Glutamatergic neuron (in vitro differentiated cells): ENCODE measurements around the gene CTNND2. TPM values are rescaled to one million over a fixed set of nuclear protein-coding genes. Genes with fewer than 3 reads are reported as not detected.

Experiments used
- DNase-seq: peaks from one replicate; pipeline ENCODE4 v3.0.0; 2022
- H3K27ac Mint-ChIP-seq: one replicate; pipeline ENCODE4 v1.8.0; 2020; ENCODE audit warnings: mild to moderate bottlenecking, mixed read lengths, inconsistent platforms; ENCODE audit not compliant: unreplicated experiment
- H3K27me3 Mint-ChIP-seq: one replicate; pipeline ENCODE4 v1.8.0; 2020; ENCODE audit warnings: mild to moderate bottlenecking, moderate library complexity, mixed read lengths, inconsistent platforms; ENCODE audit not compliant: unreplicated experiment
- H3K36me3 Mint-ChIP-seq: one replicate; pipeline ENCODE4 v1.8.0; 2020; ENCODE audit warnings: mild to moderate bottlenecking, mixed read lengths, inconsistent platforms; ENCODE audit not compliant: unreplicated experiment
- H3K4me1 Mint-ChIP-seq: one replicate; pipeline ENCODE4 v1.8.0; 2020; ENCODE audit warnings: mild to moderate bottlenecking, low read depth, mixed read lengths, inconsistent platforms; ENCODE audit not compliant: unreplicated experiment
- H3K4me3 Mint-ChIP-seq: one replicate; pipeline ENCODE4 v1.8.0; 2020; ENCODE audit warnings: mild to moderate bottlenecking, mixed read lengths, inconsistent platforms; ENCODE audit not compliant: unreplicated experiment
- H3K9me3 Mint-ChIP-seq: one replicate; pipeline ENCODE4 v1.8.0; 2020; ENCODE audit warnings: mild to moderate bottlenecking, moderate library complexity, mixed read lengths, inconsistent platforms; ENCODE audit not compliant: unreplicated experiment
- total RNA-seq: library from RNA; stranded (reverse); fragmentation: NEBNext Ultra II Directional; extraction: Animal tissue kit (Norgen Biotek cat#: 25700); gene quantifications from one replicate; pipeline ENCODE4 v1.2.1, GENCODE V29; 2021; ENCODE audit not compliant: unreplicated experiment
- TF ChIP-seq, protein P1 (sequence below): fragments of 200-600 bp; sonication (generic); IDR thresholded peaks from one replicate; pipeline ENCODE4 v1.5.0; 2021; ENCODE audit not compliant: partially characterized antibody, unreplicated experiment

CTNND2 gene
- total RNA-seq, 1 donor from 2014 or later = 134 TPM

DNA sequence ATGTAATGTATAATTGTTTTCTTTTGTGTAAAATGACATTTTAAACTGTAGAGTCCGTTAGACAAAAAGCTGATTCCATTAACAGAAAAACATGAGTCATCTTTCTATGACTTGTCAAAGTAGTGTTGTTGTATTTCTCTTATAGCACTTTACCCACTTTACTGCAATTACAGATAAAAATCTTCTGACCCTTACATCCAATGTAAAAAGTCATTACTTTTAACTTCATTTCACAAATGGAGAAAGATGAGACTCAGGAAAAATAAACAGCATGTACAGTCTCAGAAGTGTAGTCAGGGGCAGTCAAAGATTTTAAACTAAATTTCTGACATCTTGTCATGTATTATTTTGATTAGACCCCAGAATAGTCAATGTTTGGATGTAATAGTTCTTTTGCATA, 146.6 kb downstream of the CTNND2 start:
- H3K36me3 Mint-ChIP-seq = peaks cover 2% of the 10 kb centered on the region
- no peak overlapping the region for H3K4me3 Mint-ChIP-seq
- no peaks in the 10 kb centered on the region for H3K9me3 Mint-ChIP-seq

DNA sequence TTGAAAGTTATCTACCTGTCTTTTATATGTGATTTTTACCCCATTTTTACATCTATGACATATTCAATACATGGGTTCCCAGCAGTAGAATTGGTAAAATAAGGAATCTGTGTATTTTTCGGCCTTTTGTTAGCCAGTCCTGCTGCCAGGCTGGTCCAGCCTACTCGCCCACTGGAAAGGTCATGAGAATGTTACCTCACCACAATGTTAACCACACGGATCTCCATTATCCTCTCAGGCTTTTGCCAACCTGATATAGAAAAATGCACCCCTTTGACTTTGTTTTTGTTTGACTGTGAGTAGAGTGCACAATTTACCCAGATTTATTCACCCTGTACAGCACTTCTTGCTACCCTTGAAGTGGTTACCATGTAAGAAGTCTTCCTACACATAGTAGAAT, 167.2 kb downstream of the CTNND2 start:
- Mint-ChIP-seq H3K27me3 (no peaks in the 10 kb centered on the region), H3K4me3 (no peak overlapping the region)
- TF ChIP-seq, protein P1, sequence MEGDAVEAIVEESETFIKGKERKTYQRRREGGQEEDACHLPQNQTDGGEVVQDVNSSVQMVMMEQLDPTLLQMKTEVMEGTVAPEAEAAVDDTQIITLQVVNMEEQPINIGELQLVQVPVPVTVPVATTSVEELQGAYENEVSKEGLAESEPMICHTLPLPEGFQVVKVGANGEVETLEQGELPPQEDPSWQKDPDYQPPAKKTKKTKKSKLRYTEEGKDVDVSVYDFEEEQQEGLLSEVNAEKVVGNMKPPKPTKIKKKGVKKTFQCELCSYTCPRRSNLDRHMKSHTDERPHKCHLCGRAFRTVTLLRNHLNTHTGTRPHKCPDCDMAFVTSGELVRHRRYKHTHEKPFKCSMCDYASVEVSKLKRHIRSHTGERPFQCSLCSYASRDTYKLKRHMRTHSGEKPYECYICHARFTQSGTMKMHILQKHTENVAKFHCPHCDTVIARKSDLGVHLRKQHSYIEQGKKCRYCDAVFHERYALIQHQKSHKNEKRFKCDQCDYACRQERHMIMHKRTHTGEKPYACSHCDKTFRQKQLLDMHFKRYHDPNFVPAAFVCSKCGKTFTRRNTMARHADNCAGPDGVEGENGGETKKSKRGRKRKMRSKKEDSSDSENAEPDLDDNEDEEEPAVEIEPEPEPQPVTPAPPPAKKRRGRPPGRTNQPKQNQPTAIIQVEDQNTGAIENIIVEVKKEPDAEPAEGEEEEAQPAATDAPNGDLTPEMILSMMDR = no peak

More for the DNA sequence above, 146.6 kb downstream of the CTNND2 start:
- TF ChIP-seq, protein P1 = no peak
- no peaks in the 10 kb centered on the region for H3K4me1 Mint-ChIP-seq
- no peak overlapping the region for H3K27ac Mint-ChIP-seq
- no peak for DNase-seq
- H3K27me3 Mint-ChIP-seq = peaks cover 3% of the 10 kb centered on the region

DNA sequence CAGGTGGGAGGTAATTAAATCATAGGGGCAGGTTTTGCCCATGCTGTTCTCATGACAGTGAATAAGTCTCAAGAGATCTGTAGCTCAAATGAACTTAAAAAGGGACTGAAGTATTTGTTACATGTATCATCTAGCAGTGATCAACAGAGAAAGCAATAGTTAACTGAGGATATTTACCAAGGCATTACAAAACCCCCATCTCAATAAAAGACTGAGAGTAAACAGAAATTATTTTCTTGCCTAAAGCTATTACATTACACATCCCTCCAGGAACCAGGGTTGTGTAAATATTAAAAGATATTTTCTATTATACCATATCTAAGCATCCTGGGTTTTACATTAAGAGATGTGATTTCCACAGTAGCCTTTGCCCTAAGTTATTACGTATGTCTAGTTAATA, 169.9 kb downstream of the CTNND2 start:
- Mint-ChIP-seq H3K27ac (no peak overlapping the region), H3K9me3 (peaks cover 1% of the 10 kb centered on the region), H3K27me3 (no peaks in the 10 kb centered on the region), H3K4me1 (peaks cover 3% of the 10 kb centered on the region), H3K4me3 (no peak overlapping the region), H3K36me3 (no peaks in the 10 kb centered on the region)
- DNase-seq = no peak
- TF ChIP-seq, protein P1 = no peak

More for the DNA sequence above, 167.2 kb downstream of the CTNND2 start:
- Mint-ChIP-seq H3K36me3 (no peaks in the 10 kb centered on the region), H3K9me3 (peaks cover 7% of the 10 kb centered on the region), H3K4me1 (no peaks in the 10 kb centered on the region), H3K27ac (no peak overlapping the region)
- no peak for DNase-seq

DNA sequence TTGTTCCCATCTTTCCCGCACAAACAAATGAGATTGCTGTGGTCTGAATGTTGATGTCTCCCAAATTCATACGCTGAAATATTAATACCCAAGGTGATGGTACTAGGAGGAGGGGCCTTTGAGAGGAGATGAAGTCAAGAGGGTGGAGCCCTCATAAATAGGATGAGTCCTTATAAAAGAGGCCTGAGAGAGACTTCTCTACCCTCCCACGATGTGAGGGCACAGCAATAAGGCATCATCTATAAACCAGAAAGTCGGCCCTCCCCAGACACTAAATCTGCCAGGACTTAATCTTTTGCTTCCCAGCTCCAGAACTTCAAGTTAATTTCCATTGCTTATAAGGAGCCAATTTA, 170.4 kb downstream of the CTNND2 start:
- no peaks in the 10 kb centered on the region for H3K36me3 Mint-ChIP-seq
- DNase-seq = no peak
- no peak overlapping the region for H3K27ac Mint-ChIP-seq
- no peak overlapping the region for H3K4me3 Mint-ChIP-seq
- no peaks in the 10 kb centered on the region for H3K27me3 Mint-ChIP-seq
- TF ChIP-seq, protein P1 = no peak
- H3K9me3 Mint-ChIP-seq = peaks cover 1% of the 10 kb centered on the region
- peaks cover 3% of the 10 kb centered on the region for H3K4me1 Mint-ChIP-seq

DNA sequence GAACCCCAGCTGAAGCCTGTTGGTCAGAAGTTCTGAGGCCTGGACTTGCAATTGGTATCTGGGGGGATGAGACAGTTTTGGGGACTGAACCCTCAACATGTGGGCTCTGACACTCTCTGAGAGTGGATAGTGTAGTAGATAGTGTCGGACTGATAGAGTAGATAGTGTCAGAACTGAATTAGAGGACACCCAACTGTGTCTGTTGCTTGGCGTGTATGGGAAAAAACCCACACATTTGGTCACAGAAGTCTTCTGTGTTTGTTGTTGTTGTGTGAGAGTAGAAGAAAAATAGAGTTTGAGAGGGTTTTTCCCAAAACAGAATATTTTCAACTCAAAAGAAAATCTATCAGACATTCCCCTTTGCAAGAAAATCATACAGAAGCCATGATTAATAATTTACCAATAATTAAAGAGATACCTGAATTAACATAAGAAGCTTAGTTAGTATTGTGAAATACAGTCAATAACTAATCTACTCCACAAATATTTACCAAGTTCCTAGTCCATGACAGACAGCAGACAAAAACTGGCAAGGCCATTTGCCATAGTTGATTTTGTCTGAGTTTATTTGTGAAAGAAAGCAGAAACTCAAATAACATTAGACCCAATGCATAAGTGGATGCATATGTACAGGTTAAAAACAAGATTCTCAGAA, 170.9 kb downstream of the CTNND2 start:
- H3K36me3 Mint-ChIP-seq = no peaks in the 10 kb centered on the region
- no peaks in the 10 kb centered on the region for H3K27me3 Mint-ChIP-seq
- H3K4me1 Mint-ChIP-seq = peaks cover 3% of the 10 kb centered on the region
- no peak overlapping the region for H3K27ac Mint-ChIP-seq
- TF ChIP-seq, protein P1 = no peak
- H3K4me3 Mint-ChIP-seq = no peak overlapping the region
- H3K9me3 Mint-ChIP-seq = no peaks in the 10 kb centered on the region
- DNase-seq = no peak
